ENCODE data around the gene IFNGR1. TPM values are rescaled to one million over a fixed set of nuclear protein-coding genes. Genes with fewer than 3 reads are reported as not detected.

The IFNGR1 gene
- total and polyA plus RNA-seq, 2 experiments from 2014 or later, result 83.6 to 127 TPM

- Histone ChIP-seq H2AFZ (no peak overlapping the region), H3K4me3 (no peak overlapping the region), H4K20me1 (ENCODE audit: insufficient read depth, poor library complexity, severe bottlenecking) (no peaks in the 10 kb centered on the region), H3K27me3 (no peaks in the 10 kb centered on the region), H3K79me2 (no peaks in the 10 kb centered on the region), H3K9me3 (ENCODE audit: low read depth) (no peaks in the 10 kb centered on the region), H3K36me3 (replicated peaks; ENCODE audit: insufficient read depth, low read depth) (no peaks in the 10 kb centered on the region), H3K4me1 (ENCODE audit: insufficient read depth) (peaks cover 24% of the 10 kb centered on the region), H3K9me2 (replicated peaks; ENCODE audit: insufficient read depth) (no peaks in the 10 kb centered on the region), H3K4me2 (no peak overlapping the region), H3K27ac (no peak overlapping the region)
- TF ChIP-seq EZH2phosphoT487 (IDR thresholded peaks at IDR 0.05; ENCODE audit: low read depth, severe bottlenecking, unreplicated experiment), result no peak
- TF ChIP-seq EZH2 (IDR thresholded peaks at IDR 0.05; ENCODE audit: borderline replicate concordance), result no peak
- no peak for TF ChIP-seq CTCF (IDR thresholded peaks at IDR 0.05; ENCODE audit: poor library complexity)
- WGBS (ENCODE audit: low lambda C conversion rate, missing lambda C conversion rate), result 97% methylated on average over 1 of the region's 1 CpG
- no peak for DNase-seq (ENCODE audit: low spot score)
Measured at GRCh38 chr6:137235686-137236085, 16.5 kb upstream of the IFNGR1 start.

GRCh38 chr6:137233911-137234863 lies 15.0 kb upstream of the IFNGR1 start:
- 61% methylated on average over 7 of the region's 7 CpGs for WGBS (ENCODE audit: low lambda C conversion rate, missing lambda C conversion rate)
- peak; percentile 63 for DNase-seq (ENCODE audit: low spot score)
- no peaks in the 10 kb centered on the region for H3K27me3 ChIP-seq
- H3K9me3 ChIP-seq (ENCODE audit: low read depth), result no peaks in the 10 kb centered on the region
- no peaks in the 10 kb centered on the region for H4K20me1 ChIP-seq (ENCODE audit: insufficient read depth, poor library complexity, severe bottlenecking)
- no peak overlapping the region for H2AFZ ChIP-seq
- H3K79me2 ChIP-seq, result no peaks in the 10 kb centered on the region
- peaks cover 24% of the 10 kb centered on the region for H3K4me1 ChIP-seq (ENCODE audit: insufficient read depth)
- no peaks in the 10 kb centered on the region for H3K36me3 ChIP-seq (replicated peaks; ENCODE audit: insufficient read depth, low read depth)
- TF ChIP-seq EZH2phosphoT487 (IDR thresholded peaks at IDR 0.05; ENCODE audit: low read depth, severe bottlenecking, unreplicated experiment) (no peak), CTCF (IDR thresholded peaks at IDR 0.05; ENCODE audit: poor library complexity) (no peak), EZH2 (IDR thresholded peaks at IDR 0.05; ENCODE audit: borderline replicate concordance) (no peak)
- no peak overlapping the region for H3K4me3 ChIP-seq
- H3K4me2 ChIP-seq, result peak overlapping the region; percentile 48
- peak overlapping the region; percentile 85 for H3K27ac ChIP-seq
- H3K9me2 ChIP-seq (replicated peaks; ENCODE audit: insufficient read depth), result no peaks in the 10 kb centered on the region

- no peaks in the 10 kb centered on the region for H3K9me2 ChIP-seq (replicated peaks; ENCODE audit: insufficient read depth)
- no peaks in the 10 kb centered on the region for H3K27me3 ChIP-seq
- no peaks in the 10 kb centered on the region for H3K36me3 ChIP-seq (replicated peaks; ENCODE audit: insufficient read depth, low read depth)
- H3K4me3 ChIP-seq, result no peak overlapping the region
- no peak for DNase-seq (ENCODE audit: low spot score)
- H3K9me3 ChIP-seq (ENCODE audit: low read depth), result no peaks in the 10 kb centered on the region
- peaks cover 6% of the 10 kb centered on the region for H3K4me1 ChIP-seq (ENCODE audit: insufficient read depth)
- H2AFZ ChIP-seq, result no peak overlapping the region
- no peak overlapping the region for H3K27ac ChIP-seq
- H4K20me1 ChIP-seq (ENCODE audit: insufficient read depth, poor library complexity, severe bottlenecking), result no peaks in the 10 kb centered on the region
- H3K79me2 ChIP-seq, result no peaks in the 10 kb centered on the region
- WGBS (ENCODE audit: low lambda C conversion rate, missing lambda C conversion rate), result 80% methylated on average over 4 of the region's 4 CpGs
- TF ChIP-seq EZH2phosphoT487 (IDR thresholded peaks at IDR 0.05; ENCODE audit: low read depth, severe bottlenecking, unreplicated experiment) (no peak), EZH2 (IDR thresholded peaks at IDR 0.05; ENCODE audit: borderline replicate concordance) (no peak), CTCF (IDR thresholded peaks at IDR 0.05; ENCODE audit: poor library complexity) (no peak)
- H3K4me2 ChIP-seq, result no peak overlapping the region
Measured at GRCh38 chr6:137231895-137232294, 12.7 kb upstream of the IFNGR1 start.
